ENCODE measurements around the gene ADRA2B. TPM values are rescaled to one million over a fixed set of nuclear protein-coding genes. Genes with fewer than 3 reads are reported as not detected.

The ADRA2B gene
- total RNA-seq, 1 experiment from 2014 or later: not detected

GRCh38 chr2:96106991-96107707 lies 9.2 kb downstream of the ADRA2B start:
- no peak for DNase-seq (ENCODE audit: extremely low read depth, low read depth)

DNA sequence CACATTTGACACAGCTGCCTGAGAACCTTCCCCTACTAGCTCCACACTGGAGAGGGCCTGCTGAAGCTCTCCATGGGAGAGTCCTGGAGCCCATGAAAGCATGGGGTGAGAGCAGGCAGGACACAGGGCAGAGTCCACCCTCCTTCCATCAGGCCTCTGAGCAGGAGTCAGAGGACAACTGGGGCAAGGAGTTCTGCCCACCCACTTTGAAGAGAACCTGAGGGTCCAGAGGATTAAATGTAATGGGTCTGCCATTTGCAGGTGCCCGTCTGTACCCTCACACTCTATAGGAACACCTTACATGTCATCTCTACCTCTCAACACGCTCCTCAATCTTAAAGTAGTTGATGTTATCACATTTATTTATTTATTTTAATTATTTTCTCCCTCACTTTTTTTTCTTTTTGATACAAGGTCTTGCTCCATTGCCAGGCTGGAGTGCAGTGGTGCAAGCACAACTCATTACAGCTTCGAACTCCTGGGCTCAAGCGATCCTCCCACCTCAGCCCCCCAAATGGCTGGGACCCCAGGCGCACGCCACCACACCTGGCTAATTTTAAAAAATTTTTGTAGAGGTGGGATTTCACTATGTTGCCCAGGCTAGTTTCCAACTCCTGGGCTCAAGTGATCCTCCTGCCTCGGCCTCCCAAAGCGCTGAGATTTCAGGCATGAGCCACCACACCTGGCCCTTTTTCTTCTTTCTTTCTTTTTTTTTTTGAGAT lies 10.2 kb downstream of the ADRA2B start:
- DNase-seq (ENCODE audit: extremely low read depth, low read depth): no peak

- DNase-seq (ENCODE audit: extremely low read depth, low read depth): no peak
Observed at GRCh38 chr2:96105152-96105915, 11.0 kb downstream of the ADRA2B start.

DNA sequence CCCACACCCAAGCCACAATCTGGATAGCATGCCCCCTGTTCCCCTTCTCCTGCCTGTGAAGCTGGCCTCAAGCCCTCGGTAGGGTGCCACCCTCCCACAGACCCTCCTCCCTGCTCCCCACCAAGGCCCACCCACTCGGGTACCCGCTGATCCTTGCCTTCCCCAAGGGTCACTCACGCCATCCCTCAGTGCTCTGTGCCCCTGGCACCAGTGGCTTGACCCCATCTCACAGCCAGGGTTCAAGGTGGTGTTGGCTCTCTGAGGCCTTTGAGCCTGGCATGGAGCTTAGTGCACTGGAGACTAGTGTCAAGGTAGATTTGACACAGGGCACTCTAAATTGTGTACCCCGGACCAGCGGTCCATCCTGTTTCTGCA lies 11.9 kb downstream of the ADRA2B start:
- DNase-seq (ENCODE audit: extremely low read depth, low read depth): no peak

DNA sequence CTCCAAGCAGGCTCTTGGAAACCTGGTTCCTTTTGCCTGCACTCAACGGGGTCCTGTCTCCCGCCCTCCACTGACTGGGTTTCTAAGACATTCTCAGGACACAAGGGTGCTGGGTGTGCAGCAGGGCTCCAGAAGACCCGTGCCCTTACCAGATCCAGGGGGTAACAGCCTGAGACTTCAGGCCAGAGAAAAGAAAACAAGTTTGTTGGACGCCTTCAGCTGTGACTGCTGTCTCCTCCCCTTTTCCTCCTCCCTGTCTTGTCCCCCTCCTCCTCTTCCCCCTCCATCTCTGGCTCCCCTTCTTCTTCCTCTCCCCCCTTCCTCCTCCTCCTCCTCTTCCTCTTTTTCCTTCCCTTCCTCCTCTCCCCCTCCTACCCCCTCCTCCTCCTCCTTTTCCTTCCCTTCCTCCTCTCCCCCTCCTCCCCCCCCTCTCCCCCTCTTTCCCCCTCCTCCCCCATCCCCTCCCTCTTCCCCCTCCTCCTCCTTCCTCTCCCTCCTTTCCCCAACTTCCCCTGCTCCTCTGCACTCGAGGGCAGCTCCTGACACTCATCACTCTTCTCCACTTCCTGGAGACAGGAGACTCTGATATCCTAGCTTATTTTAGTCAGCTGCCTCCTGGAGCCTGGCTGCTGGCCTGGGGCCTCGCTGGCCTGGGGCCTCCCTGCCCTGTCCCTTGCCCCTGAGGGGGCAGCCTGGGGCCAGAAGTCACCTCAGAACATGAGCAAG lies 12.4 kb downstream of the ADRA2B start:
- no peak for DNase-seq (ENCODE audit: extremely low read depth, low read depth)

DNA sequence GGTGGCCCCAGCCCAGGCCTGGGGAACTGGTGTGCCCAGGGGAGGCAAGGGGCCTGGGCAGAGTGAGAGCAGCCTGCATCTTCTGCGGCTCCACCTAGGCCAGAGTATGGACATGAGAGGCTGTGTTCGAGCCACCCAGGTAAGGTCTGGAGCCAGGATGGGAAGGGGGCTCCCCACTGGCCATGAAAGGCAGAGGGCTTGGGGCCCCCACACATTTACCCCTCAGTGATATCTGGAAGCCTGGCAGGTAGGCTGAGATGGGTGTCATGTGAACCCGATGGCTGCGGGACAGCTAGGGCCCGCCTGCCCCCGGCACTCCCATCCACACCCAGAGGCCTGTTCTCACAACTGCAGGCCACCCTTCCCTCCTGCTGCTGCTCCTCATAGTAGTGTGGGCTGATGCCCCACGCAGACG lies 13.2 kb downstream of the ADRA2B start:
- no peak for DNase-seq (ENCODE audit: extremely low read depth, low read depth)

DNA sequence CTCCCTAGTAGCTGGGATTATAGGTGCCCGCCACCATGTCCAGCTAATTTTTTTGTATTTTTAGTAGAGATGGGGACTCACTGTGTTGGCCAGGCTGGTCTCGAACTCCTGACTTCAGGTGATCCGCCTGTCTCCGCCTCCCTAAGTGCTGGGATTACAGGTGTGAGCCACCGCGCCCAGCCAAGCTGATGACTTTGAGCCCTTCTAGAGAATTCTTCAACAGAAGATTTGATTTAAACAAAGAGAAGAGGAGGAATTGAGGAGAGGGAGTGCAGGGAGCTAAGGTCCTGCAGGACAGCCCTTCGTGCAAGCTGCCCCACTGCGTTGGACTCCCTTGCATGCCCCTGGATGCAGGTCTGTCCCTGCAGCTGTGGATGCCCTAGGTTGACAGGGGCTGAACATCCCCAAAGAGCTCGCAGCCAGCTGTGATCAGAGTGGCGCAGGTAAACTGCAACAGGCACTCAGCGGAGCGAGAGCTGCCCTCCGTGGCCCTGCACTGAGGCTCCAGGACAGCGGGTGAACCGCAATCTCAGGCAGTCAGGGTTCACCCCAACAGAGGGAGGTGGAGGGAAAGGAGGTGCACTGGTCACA lies 13.7 kb downstream of the ADRA2B start:
- no peak for DNase-seq (ENCODE audit: extremely low read depth, low read depth)

GRCh38 chr2:96100893-96101304 lies 15.5 kb downstream of the ADRA2B start:
- no peak for DNase-seq (ENCODE audit: extremely low read depth, low read depth)

- no peak for DNase-seq (ENCODE audit: extremely low read depth, low read depth)
Observed at GRCh38 chr2:96099861-96100798, 16.2 kb downstream of the ADRA2B start.

DNA sequence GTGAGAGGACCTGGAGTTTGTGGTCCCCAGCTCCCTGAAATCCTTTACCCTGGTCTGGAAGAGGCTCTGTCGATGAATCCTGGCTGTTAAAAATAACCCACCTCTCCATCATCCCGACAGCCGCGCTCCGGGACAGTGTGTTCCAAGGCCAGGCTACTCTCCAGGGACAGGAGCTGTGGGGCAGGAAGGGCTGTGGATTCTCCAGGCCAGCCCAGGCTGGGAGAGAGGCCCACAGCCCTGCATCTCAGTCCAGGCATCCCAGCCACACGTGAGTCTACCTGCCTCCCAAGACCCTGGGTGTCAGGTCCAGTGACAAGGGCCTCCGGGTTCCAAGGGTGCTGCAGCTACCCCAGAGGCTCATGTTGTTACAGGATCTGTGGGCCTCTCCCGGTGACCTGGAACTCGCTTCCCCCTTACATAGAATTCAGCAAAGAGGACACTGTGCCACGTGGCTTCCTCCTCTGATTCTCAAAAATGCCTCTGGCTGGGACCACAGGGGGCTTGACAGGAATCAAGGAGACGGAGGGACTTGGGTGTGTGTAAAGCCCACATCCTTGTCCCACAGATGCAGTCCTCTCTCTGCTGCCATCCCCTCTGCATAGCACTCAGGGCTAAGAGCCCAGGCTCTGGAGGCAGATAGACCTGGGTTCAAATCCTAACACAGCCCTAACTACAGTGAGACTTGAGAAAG lies 17.3 kb downstream of the ADRA2B start:
- DNase-seq (ENCODE audit: extremely low read depth, low read depth): no peak

- no peak for DNase-seq (ENCODE audit: extremely low read depth, low read depth)
Observed at GRCh38 chr2:96097951-96098823, 18.2 kb downstream of the ADRA2B start.

DNA sequence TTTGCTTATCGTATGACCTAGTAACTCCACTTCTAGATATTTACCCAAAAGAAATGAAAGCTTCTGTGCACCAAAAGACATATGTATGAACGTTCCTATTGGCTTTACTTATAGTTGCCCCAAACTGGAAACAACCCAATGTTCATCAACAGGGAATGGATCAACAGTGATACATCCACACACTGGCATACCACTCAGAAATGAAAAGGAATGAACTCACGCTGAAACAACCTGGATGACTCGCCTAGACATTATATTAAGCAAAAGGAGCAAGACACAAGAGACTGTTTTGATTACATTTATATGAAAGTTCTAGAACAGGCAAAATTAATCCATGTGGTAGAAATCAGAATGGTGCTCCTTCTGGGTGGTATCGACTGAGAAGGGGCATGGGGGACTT lies 18.9 kb downstream of the ADRA2B start:
- DNase-seq (ENCODE audit: extremely low read depth, low read depth): no peak

- DNase-seq (ENCODE audit: extremely low read depth, low read depth): no peak
Observed at GRCh38 chr2:96095116-96095636, 21.2 kb downstream of the ADRA2B start.

- no peak for DNase-seq (ENCODE audit: extremely low read depth, low read depth)
Observed at GRCh38 chr2:96093528-96093927, 22.8 kb downstream of the ADRA2B start.

DNA sequence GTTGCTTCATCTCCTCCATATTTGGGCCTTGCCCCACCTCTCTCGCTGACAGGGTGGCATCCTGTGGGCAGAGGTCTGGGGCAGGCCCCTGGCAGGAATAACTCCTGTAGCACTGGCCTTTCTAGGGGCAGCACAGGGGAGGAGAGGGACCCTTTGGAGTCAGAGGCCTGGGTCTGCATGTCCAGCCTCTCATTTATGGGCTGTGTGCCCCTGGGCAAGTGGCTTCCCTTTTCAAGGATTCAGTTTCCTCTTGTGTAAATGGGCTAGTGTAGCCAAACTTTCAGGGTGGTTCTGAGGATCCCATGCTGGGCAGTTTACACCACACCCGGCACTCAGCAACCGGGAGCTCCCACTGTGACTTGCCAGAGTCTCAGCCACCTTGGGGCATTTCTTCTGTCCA lies 23.4 kb downstream of the ADRA2B start:
- no peak for DNase-seq (ENCODE audit: extremely low read depth, low read depth)

GRCh38 chr2:96092573-96092877 lies 23.8 kb downstream of the ADRA2B start:
- DNase-seq (ENCODE audit: extremely low read depth, low read depth): no peak

GRCh38 chr2:96091711-96092572 lies 24.4 kb downstream of the ADRA2B start:
- no peak for DNase-seq (ENCODE audit: extremely low read depth, low read depth)

Data from NCI-H460 (cell line).